Upper lobe of left lung (tissue), 4 donors: ENCODE data around the gene SLC35F3.

Experiments used
- POLR2A ChIP-seq, 4 donors: fragments of 450-650 bp; IDR thresholded peaks; one replicate each; pipeline ENCODE4 v1.5.1; 2016 to 2017; ENCODE audit warnings: antibody characterized with exemption in 4 of 4, mild to moderate bottlenecking in 2 of 4
- TF ChIP-seq, protein P1 (sequence below), 6 experiments: fragments of 450-650 bp in 4 of 6; fragments of 200-600 bp in 2 of 6; sonication (generic) in 2 of 6; IDR thresholded peaks; one replicate each; pipeline ENCODE4 v1.5.1; 2016 to 2019; ENCODE audit warnings: antibody characterized with exemption in 6 of 6

DNA sequence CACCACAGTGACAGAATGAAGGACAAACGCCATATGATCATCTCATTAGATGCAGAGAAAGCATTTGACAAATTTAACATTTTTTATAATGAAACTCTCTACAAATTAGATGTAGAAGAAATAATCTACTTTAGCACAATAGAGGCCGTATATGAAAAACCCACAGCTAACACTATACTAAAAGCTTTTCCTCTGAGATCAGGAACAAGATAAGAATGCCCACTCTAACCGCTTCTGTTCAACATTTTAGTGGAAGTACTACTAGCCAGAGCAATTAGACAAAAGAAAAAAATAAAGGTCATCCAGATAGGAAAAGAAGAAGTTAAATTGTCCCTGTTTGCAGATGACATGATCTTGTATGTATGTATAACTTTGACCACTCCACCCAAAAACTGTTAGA lies 109.7 kb downstream of the SLC35F3 start:
- TF ChIP-seq, protein P1, sequence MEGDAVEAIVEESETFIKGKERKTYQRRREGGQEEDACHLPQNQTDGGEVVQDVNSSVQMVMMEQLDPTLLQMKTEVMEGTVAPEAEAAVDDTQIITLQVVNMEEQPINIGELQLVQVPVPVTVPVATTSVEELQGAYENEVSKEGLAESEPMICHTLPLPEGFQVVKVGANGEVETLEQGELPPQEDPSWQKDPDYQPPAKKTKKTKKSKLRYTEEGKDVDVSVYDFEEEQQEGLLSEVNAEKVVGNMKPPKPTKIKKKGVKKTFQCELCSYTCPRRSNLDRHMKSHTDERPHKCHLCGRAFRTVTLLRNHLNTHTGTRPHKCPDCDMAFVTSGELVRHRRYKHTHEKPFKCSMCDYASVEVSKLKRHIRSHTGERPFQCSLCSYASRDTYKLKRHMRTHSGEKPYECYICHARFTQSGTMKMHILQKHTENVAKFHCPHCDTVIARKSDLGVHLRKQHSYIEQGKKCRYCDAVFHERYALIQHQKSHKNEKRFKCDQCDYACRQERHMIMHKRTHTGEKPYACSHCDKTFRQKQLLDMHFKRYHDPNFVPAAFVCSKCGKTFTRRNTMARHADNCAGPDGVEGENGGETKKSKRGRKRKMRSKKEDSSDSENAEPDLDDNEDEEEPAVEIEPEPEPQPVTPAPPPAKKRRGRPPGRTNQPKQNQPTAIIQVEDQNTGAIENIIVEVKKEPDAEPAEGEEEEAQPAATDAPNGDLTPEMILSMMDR (IDR thresholded peaks at IDR 0.05): no peak
- TF ChIP-seq POLR2A (IDR thresholded peaks at IDR 0.05): no peak
